ENCODE results near the gene MACROD1. TPM values are rescaled to one million over a fixed set of nuclear protein-coding genes. Genes with fewer than 3 reads are reported as not detected.
A peak's percentile ranks its signal among the peaks of the same experiment; 100 is the strongest.

The MACROD1 gene
- total RNA-seq, 8 experiments from 2014 or later = 10.2 to 47.7 (median 16.6) TPM

DNA sequence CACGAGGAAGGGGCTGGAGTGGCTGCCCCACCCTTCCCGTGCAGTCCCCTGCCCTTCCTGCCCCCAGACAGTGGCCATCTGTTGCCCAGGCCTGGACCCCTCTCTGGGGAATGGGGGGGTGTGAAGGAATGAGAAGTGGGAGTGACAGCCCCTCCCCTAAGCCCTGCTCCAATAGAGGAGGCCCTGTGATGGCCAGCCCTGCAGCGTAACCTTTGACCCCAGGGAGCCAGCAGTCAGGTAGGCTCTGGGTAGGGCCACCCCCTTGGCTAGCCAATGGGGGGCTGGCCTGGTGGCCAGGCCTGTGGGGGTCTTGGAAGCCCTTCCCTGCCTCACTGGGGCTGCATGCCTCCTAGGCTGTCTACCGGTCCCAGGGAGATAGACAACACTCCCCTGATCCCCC, 123.6 kb downstream of the MACROD1 start:
- 88% methylated on average over 1 of the region's 4 CpGs; no CpG with 5 or more reads in 9 of the 10 experiments for WGBS, 10 experiments
- H3K4me3 ChIP-seq = no peak overlapping the region
- H3K4me1 ChIP-seq (replicated peaks in 1 of 2) = peaks cover 50 to 53% of the 10 kb centered on the region in 2 donors
- ATAC-seq (replicated peaks in 6 of 8) = no peak
- in situ Hi-C loops (cut with MboI; ENCODE audit: low pct_unique_long_range_greater_than_20kb in 2 of 9, low sequenced_read_pairs in 9 of 9, unreplicated experiment in 9 of 9) = loop anchor here in 1 of 9 experiments (25.0 kb wide), 1 partner anchor 95 kb away; no protein-coding TSS in a partner anchor
- H3K27ac ChIP-seq = no peak overlapping the region

DNA sequence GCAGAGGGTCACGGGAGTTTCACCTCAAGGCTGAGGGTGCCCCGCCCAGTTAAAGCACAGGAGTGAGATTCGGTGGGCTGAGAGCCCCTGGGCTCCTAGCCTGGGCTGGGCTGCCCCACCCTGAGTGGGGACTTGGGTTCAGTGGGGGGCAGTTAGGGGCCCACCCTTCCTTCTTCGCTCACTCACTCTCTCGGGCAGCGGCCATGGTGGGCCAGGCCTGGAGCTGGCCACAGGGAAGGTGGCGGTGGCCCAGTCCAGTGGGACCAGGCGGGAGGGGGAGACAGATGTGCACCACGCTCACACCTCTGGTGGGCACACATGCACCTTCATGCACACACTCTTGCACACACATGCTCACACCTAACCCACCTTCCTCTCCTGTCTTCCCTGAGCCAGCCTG, 124.1 kb downstream of the MACROD1 start:
- Histone ChIP-seq H3K4me1 (replicated peaks in 1 of 2) (peaks cover 54 to 57% of the 10 kb centered on the region in 2 donors), H3K27ac (peak overlapping the region in 1 of 2 donors; percentile 63), H3K4me3 (no peak overlapping the region)
- in situ Hi-C loops (cut with MboI; ENCODE audit: low pct_unique_long_range_greater_than_20kb in 2 of 9, low sequenced_read_pairs in 9 of 9, unreplicated experiment in 9 of 9) = loop anchor here in 1 of 9 experiments (25.0 kb wide), 1 partner anchor 95 kb away; no protein-coding TSS in a partner anchor
- ATAC-seq (replicated peaks in 6 of 8) = no peak
- WGBS, 10 experiments = 60 to 100% (median 87%) methylated on average over 1 to 2 of the region's 9 CpGs; no CpG with 5 or more reads in 6 of the 10 experiments

DNA sequence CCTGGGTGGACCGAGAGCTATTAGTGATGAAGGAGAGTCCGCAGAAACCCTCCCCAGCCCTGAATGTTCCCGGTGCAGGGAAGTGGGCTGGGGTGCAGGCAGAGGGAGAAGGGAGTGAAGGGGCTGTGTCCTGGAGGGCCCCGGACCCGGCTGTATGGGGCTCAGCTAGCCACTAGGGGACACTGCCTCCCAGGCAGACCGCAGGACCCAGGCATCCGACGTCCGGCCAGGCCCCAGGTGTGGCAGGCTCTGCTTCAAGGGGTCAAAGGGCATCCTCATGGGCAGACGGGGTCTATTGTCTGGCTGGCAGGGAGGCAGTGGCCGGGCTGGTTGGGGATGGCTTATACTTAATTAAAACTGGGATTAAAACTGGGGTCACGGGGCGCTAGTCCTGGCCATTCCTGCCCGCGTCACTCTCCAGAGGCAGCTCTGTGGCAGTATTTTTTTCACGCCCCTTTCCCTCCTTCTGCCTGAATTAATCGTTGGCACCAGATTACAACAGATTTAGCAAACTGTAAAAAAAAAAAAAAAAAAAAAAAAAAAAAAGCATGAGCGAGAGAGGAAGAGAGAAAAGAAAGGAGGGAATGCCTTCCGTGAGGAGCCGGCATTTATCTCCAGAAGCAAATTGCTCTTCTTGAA, 125.1 kb downstream of the MACROD1 start:
- peak in 5 of 8 experiments; percentile 10 to 27 (median 16) for ATAC-seq (replicated peaks in 6 of 8)
- in situ Hi-C loops (cut with MboI; ENCODE audit: low pct_unique_long_range_greater_than_20kb in 2 of 9, low sequenced_read_pairs in 9 of 9, unreplicated experiment in 9 of 9) = loop anchor here in 1 of 9 experiments (25.0 kb wide), 1 partner anchor 96 kb away; no protein-coding TSS in a partner anchor
- WGBS, 10 experiments = 20 to 89% (median 62%) methylated on average over 1 to 11 of the region's 20 CpGs; no CpG with 5 or more reads in 2 of the 10 experiments
- no peak overlapping the region for H3K4me3 ChIP-seq
- H3K27ac ChIP-seq = peak overlapping the region in 1 of 2 donors; percentile 78
- H3K4me1 ChIP-seq (replicated peaks in 1 of 2) = peaks cover 54 to 58% of the 10 kb centered on the region in 2 donors

GRCh38 chr11:64039012-64039665, 126.8 kb downstream of the MACROD1 start:
- ATAC-seq (replicated peaks in 6 of 8) = no peak
- Histone ChIP-seq H3K27ac (no peak overlapping the region), H3K4me1 (replicated peaks in 1 of 2) (peaks cover 53 to 56% of the 10 kb centered on the region in 2 donors), H3K4me3 (no peak overlapping the region)
- in situ Hi-C loops (cut with MboI; ENCODE audit: low pct_unique_long_range_greater_than_20kb in 2 of 9, low sequenced_read_pairs in 9 of 9, unreplicated experiment in 9 of 9) = loop anchor here in 1 of 9 experiments (25.0 kb wide), 1 partner anchor 98 kb away; no protein-coding TSS in a partner anchor
- 70 to 100% (median 87%) methylated on average over 1 to 2 of the region's 16 CpGs; no CpG with 5 or more reads in 6 of the 10 experiments for WGBS, 10 experiments

GRCh38 chr11:64038500-64038899, 127.4 kb downstream of the MACROD1 start:
- Histone ChIP-seq H3K4me3 (no peak overlapping the region), H3K4me1 (replicated peaks in 1 of 2) (peaks cover 53 to 57% of the 10 kb centered on the region in 2 donors), H3K27ac (no peak overlapping the region)
- no peak for ATAC-seq (replicated peaks in 6 of 8)
- in situ Hi-C loops (cut with MboI; ENCODE audit: low pct_unique_long_range_greater_than_20kb in 2 of 9, low sequenced_read_pairs in 9 of 9, unreplicated experiment in 9 of 9) = loop anchor here in 1 of 9 experiments (25.0 kb wide), 1 partner anchor 99 kb away; no protein-coding TSS in a partner anchor
- WGBS, 10 experiments = 90 to 100% methylated on average over 2 to 3 of the region's 4 CpGs; no CpG with 5 or more reads in 8 of the 10 experiments

DNA sequence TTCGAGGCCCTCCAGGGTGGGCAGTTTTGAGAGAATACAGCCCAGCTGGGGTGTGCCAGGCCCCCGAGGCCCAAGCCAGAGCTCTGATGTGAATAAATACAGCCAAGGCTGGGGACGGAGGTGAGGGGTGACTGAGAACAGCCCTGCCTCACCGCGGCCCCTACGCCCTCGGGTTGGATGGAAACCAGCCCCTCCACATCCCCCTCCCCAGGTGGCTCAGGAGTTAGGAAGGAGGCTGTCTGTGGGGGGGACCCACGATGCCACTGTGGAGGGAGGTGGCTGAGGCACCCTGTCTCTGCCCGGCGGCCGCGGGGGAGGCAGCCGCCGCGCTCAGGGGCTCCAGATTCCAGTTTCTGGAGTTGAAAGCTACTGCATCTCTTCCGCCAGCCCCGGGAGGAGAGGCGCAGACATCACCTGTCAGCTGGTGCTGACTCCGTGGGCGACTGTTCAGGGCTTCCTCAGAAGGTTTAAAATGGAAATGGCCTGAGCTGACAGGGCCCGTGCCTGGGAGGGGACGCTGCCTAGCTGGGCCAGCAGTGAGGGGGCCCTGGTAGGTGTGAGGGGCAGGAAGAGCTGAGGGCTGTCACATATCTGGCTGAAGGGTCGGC, 128.8 kb downstream of the MACROD1 start:
- in situ Hi-C loops (cut with MboI; ENCODE audit: low pct_unique_long_range_greater_than_20kb in 2 of 9, low sequenced_read_pairs in 9 of 9, unreplicated experiment in 9 of 9) = loop anchor here in 1 of 9 experiments (25.0 kb wide), 1 partner anchor 100 kb away; no protein-coding TSS in a partner anchor
- peak overlapping the region; percentile 59 to 65 for H3K27ac ChIP-seq
- peak in 6 of 8 experiments; percentile 0 to 5 (median 4) for ATAC-seq (replicated peaks in 6 of 8)
- WGBS, 10 experiments = 0 to 100% (median 40%) methylated on average over 1 to 5 of the region's 23 CpGs; no CpG with 5 or more reads in 5 of the 10 experiments
- peak overlapping the region; percentile 49 to 74 (median 66) for H3K4me3 ChIP-seq
- H3K4me1 ChIP-seq (replicated peaks in 1 of 2) = peaks cover 46 to 51% of the 10 kb centered on the region in 2 donors

GRCh38 chr11:64036087-64037026, 129.6 kb downstream of the MACROD1 start:
- Histone ChIP-seq H3K4me3 (peak overlapping the region; percentile 49 to 74 (median 66)), H3K27ac (peak overlapping the region; percentile 59 to 65), H3K4me1 (replicated peaks in 1 of 2) (peaks cover 39 to 43% of the 10 kb centered on the region in 2 donors)
- 1% methylated on average over 15 of the region's 85 CpGs; no CpG with 5 or more reads in 9 of the 10 experiments for WGBS, 10 experiments
- in situ Hi-C loops (cut with MboI; ENCODE audit: low pct_unique_long_range_greater_than_20kb in 2 of 9, low sequenced_read_pairs in 9 of 9, unreplicated experiment in 9 of 9) = loop anchor here in 1 of 9 experiments (25.0 kb wide), 1 partner anchor 101 kb away; no protein-coding TSS in a partner anchor
- peak; percentile 61 to 79 (median 74) for ATAC-seq (replicated peaks in 6 of 8)

DNA sequence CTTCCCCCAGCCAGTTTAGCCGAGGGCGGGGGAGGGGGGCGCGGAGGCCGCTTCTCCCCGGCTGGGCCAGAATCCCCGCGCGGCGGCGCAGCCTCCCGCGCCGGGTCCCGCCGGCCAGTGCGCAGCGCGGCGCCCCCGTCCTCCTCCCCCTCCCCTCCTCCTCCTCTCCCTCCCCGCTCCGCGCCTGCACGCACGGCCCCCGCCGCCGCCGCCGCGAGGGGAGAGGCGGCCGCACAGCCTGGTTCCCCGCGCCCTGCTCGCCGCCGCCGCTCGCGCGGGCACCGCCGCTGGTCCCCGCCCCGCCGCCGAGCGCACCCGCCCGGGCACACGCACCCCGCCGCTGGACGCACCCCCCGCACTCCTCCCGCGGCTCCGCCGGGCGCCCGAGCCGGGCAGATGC, 130.3 kb downstream of the MACROD1 start, which contains the start of gene FLRT1:
Gene FLRT1, plus strand, starts transcription at position 356 of the 400 bp plus-strand sequence. CDS start 80,337 bp downstream, outside the sequence.
- Histone ChIP-seq H3K4me1 (replicated peaks in 1 of 2) (peaks cover 31 to 36% of the 10 kb centered on the region in 2 donors), H3K27ac (peak within 1 kb of the TSS; percentile 59 to 65), H3K4me3 (peak within 1 kb of the TSS; percentile 49 to 74 (median 66))
- WGBS, 10 experiments = no CpG with 5 or more reads among the region's 64 CpGs
- in situ Hi-C loops (cut with MboI; ENCODE audit: low pct_unique_long_range_greater_than_20kb in 2 of 9, low sequenced_read_pairs in 9 of 9, unreplicated experiment in 9 of 9) = loop anchor here in 1 of 9 experiments (25.0 kb wide), 1 partner anchor 102 kb away; no protein-coding TSS in a partner anchor
- ATAC-seq (replicated peaks in 6 of 8) = peak; percentile 8 to 57 (median 34)

DNA sequence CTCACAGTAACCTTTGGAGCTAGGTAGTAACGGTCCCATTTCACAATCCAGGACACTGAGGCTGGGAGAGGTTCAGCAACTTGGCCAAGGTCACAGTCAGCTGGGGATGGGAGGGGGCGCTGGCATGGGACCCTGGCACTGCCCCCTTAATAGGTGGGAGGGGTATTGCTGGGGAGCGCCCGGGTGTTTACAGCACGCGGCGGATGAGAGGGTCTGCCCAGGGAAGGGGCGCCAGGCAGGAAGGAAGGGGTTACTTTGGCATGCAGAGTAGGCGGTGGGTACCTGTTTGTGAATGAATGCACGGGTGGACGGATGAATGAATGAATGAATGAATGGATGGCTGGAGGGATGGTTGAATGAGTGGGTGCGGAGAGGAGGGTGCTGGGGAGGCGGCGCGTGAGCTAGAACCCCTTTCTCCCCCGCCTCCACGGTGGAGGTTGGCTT, 130.8 kb downstream of the MACROD1 start:
- Histone ChIP-seq H3K27ac (peak overlapping the region; percentile 31 to 48), H3K4me1 (replicated peaks in 1 of 2) (peaks cover 33 to 35% of the 10 kb centered on the region in 2 donors), H3K4me3 (peak overlapping the region; percentile 49 to 74 (median 66))
- WGBS, 10 experiments = 33 to 80% (median 40%) methylated on average over 1 to 5 of the region's 17 CpGs; no CpG with 5 or more reads in 5 of the 10 experiments
- in situ Hi-C loops (cut with MboI; ENCODE audit: low pct_unique_long_range_greater_than_20kb in 2 of 9, low sequenced_read_pairs in 9 of 9, unreplicated experiment in 9 of 9) = loop anchor here in 1 of 9 experiments (25.0 kb wide), 1 partner anchor 102 kb away; no protein-coding TSS in a partner anchor
- peak in 1 of 8 experiments; percentile 5 for ATAC-seq (replicated peaks in 6 of 8)

- Histone ChIP-seq H3K4me3 (no peak overlapping the region), H3K4me1 (replicated peaks in 1 of 2) (peaks cover 40 to 42% of the 10 kb centered on the region in 2 donors), H3K27ac (no peak overlapping the region)
- WGBS, 10 experiments = 61 to 96% (median 75%) methylated on average over 2 to 7 of the region's 9 CpGs; no CpG with 5 or more reads in 4 of the 10 experiments
- in situ Hi-C loops (cut with MboI; ENCODE audit: low pct_unique_long_range_greater_than_20kb in 2 of 9, low sequenced_read_pairs in 9 of 9, unreplicated experiment in 9 of 9) = loop anchor here in 1 of 9 experiments (25.0 kb wide), 1 partner anchor 103 kb away; no protein-coding TSS in a partner anchor
- no peak for ATAC-seq (replicated peaks in 6 of 8)
Observed at GRCh38 chr11:64034411-64034811, 131.5 kb downstream of the MACROD1 start.

DNA sequence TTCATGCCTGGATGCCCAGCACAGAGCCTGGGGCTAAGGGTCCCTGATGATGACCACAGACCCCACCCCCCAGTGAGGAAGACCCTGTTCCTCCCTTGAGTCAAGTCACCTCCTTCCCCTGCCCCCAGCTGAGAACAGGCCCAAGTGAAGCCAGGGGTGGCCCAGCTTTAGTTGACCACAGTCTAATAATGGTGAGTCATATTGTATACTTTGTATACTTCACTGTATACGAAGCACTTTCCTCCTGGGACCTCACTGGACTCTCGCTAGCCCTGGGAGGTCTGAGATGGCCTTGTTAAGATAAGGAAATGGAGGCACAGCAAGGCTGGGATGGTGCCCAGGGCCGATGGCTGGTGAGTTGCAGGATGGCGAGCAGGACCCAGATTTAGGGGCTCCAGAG, 133.9 kb downstream of the MACROD1 start:
- in situ Hi-C loops (cut with MboI; ENCODE audit: low pct_unique_long_range_greater_than_20kb in 2 of 9, low sequenced_read_pairs in 9 of 9, unreplicated experiment in 9 of 9) = loop anchor here in 1 of 9 experiments (25.0 kb wide), 1 partner anchor 105 kb away; no protein-coding TSS in a partner anchor
- Histone ChIP-seq H3K4me3 (no peak overlapping the region), H3K4me1 (replicated peaks in 1 of 2) (peaks cover 48 to 53% of the 10 kb centered on the region in 2 donors), H3K27ac (no peak overlapping the region)
- no peak for ATAC-seq (replicated peaks in 6 of 8)
- WGBS, 10 experiments = 90 to 100% methylated on average over 1 to 4 of the region's 4 CpGs; no CpG with 5 or more reads in 8 of the 10 experiments
